GM12878 (cell line): Measurements from ENCODE around the gene SNRPA. TPM values are rescaled to one million over a fixed set of nuclear protein-coding genes. Genes with fewer than 3 reads are reported as not detected.

Experiments
- ATAC-seq: fragments of 200-7000 bp; cut with Tn5 transposase; 3 replicates; pipeline ENCODE4 v1.9.1; 2020; ENCODE audit warnings: mild to moderate bottlenecking, moderate library complexity
- BruUV-seq: library from RNA; stranded (reverse); fragments of 400-500 nt; replicated peaks from 2 replicates; lab custom pipeline; 2021; lab: Mats Ljungman, UMichigan
- CTCF ChIA-PET: fragments of 300-600 bp; sonication (Branson Sonifier 250); formaldehyde crosslinking; extraction: SDS; loops from one replicate; lab custom pipeline; 2021; ENCODE audit warnings: inconsistent platforms; lab: Yijun Ruan, JAX
- POLR2A ChIA-PET: fragments of 350-600 bp; formaldehyde crosslinking; extraction: SDS; loops from one replicate; lab custom pipeline; 2021; ENCODE audit warnings: inconsistent platforms; lab: Charles Lee
- RAD21 ChIA-PET: fragments of 300-600 bp; sonication (Branson Sonifier 250); formaldehyde crosslinking; loops from one replicate; lab custom pipeline; 2023; ENCODE audit warnings: antibody characterized with exemption; ENCODE audit not compliant: unreplicated experiment; lab: Charles Lee
- SMC1A ChIA-PET: fragments of 300-600 bp; sonication (Branson Sonifier 250); formaldehyde crosslinking; loops from one replicate; lab custom pipeline; 2023; ENCODE audit not compliant: unreplicated experiment, uncharacterized antibody; lab: Charles Lee
- DNase-seq: peaks from one replicate; pipeline ENCODE4 v3.0.0-alpha.2; 2011; ENCODE audit warnings: low read depth, low spot score
- FAIRE-seq: peaks from 3 replicates; lab custom pipeline; 2011; peaks lifted over from hg19 to GRCh38; lab: Jason Lieb, UNC
- H2AFZ ChIP-seq: 2 replicates; pipeline ENCODE4 v1.6.0; 2011; ENCODE audit warnings: low read depth, low read length, control low read depth; ENCODE audit not compliant: control insufficient read depth
- H3K27ac ChIP-seq: 2 replicates; pipeline ENCODE4 v1.5.1; 2011; ENCODE audit warnings: control low read depth; ENCODE audit not compliant: control insufficient read depth, insufficient read depth
- H3K27me3 ChIP-seq, 2 experiments: replicated peaks in 1 of 2; 2 replicates each; pipeline versions ENCODE4 v1.6.0 to v1.6.1; 2011; ENCODE audit warnings: low read length in 1 of 2; ENCODE audit not compliant: control insufficient read depth in 2 of 2, insufficient read depth in 2 of 2
- H3K36me3 ChIP-seq, 2 experiments: 2 replicates each; pipeline ENCODE4 v1.5.1; 2011; ENCODE audit warnings: low read length in 1 of 2; ENCODE audit not compliant: control insufficient read depth in 2 of 2, insufficient read depth in 2 of 2
- H3K4me1 ChIP-seq: 2 replicates; pipeline ENCODE4 v1.6.1; 2011; ENCODE audit warnings: mild to moderate bottlenecking, low read length, moderate library complexity, mixed read lengths; ENCODE audit not compliant: control insufficient read depth, insufficient read depth
- H3K4me2 ChIP-seq: 2 replicates; pipeline ENCODE4 v1.6.0; 2011; ENCODE audit warnings: control low read depth; ENCODE audit not compliant: control insufficient read depth, insufficient read depth
- H3K4me3 ChIP-seq: fragments of 200-600 bp; sonication (generic); 2 replicates; pipeline ENCODE4 v1.5.1; 2016
- H3K79me2 ChIP-seq: 2 replicates; pipeline ENCODE4 v1.6.0; 2011; ENCODE audit warnings: low read length; ENCODE audit not compliant: control insufficient read depth, insufficient read depth
- H3K9ac ChIP-seq: 2 replicates; pipeline ENCODE4 v1.8.0; 2011; ENCODE audit warnings: low read length, control low read depth, mixed read lengths; ENCODE audit not compliant: control insufficient read depth, insufficient read depth
- H3K9me3 ChIP-seq: replicated peaks from 3 replicates; pipeline ENCODE4 v1.5.1; 2011; ENCODE audit warnings: mild to moderate bottlenecking, low read length; ENCODE audit not compliant: control insufficient read depth, insufficient read depth
- H4K20me1 ChIP-seq: 2 replicates; pipeline ENCODE4 v1.6.0; 2011; ENCODE audit not compliant: control insufficient read depth, insufficient read depth
- IKZF1 ChIP-seq: fragments of 450-650 bp; conservative IDR thresholded peaks from 2 replicates; pipeline ENCODE4 v1.6.1; 2017; ENCODE audit warnings: antibody characterized with exemption, mild to moderate bottlenecking
- MLLT1 ChIP-seq: fragments of 450-650 bp; IDR thresholded peaks from 2 replicates; pipeline ENCODE4 v1.6.1; 2016; ENCODE audit warnings: mild to moderate bottlenecking
- NRF1 ChIP-seq: conservative IDR thresholded peaks from 2 replicates; pipeline ENCODE4 v1.6.1; 2011; ENCODE audit warnings: mild to moderate bottlenecking, low read depth, low read length, improper control_type of control experiment
- SKIL ChIP-seq: fragments of 450-650 bp; IDR thresholded peaks from 2 replicates; pipeline ENCODE4 v1.6.1; 2017; ENCODE audit warnings: mild to moderate bottlenecking, low read depth, inconsistent platforms; ENCODE audit not compliant: poor library complexity, severe bottlenecking
- YY1 ChIP-seq: IDR thresholded peaks from 2 replicates; pipeline ENCODE4 v1.6.1; 2011; ENCODE audit warnings: low read depth, mild to moderate bottlenecking, low read length
- WGBS: methylation state at CpG from one replicate; pipeline ENCODE4 v1.1.6; 2016; ENCODE audit warnings: low lambda C conversion rate; ENCODE audit not compliant: insufficient replicate concordance, insufficient coverage; ENCODE audit errors: missing lambda C conversion rate; 5-methylcytosine and 5-hydroxymethylcytosine counted together
- in situ Hi-C: fragments of 300-500 bp; cut with MboI; formaldehyde crosslinking; loops from 9 replicates; pipeline ENCODE4 v1.14.3; 2018; ENCODE audit warnings: mixed read lengths
- intact Hi-C: fragments of 100-400 bp; cut with micrococcal nuclease; formaldehyde crosslinking; loops from one replicate; pipeline ENCODE4 v1.14.2; 2022; ENCODE audit not compliant: unreplicated experiment
- polyA plus RNA-seq, 11 experiments: library from polyadenylated mRNA; depleted of rRNA in 4 of 11; unstranded in 6 of 11; stranded (reverse) in 5 of 11; fragments of >200 nt; fragmentation: Nextera tagmentation in 4 of 11; fragmentation: Illumina TruSeq in 1 of 11; extraction: Ambion mirVana in 4 of 11; extraction: Trizol in 1 of 11; gene quantifications; 1 replicate in 1 of 11; 2 replicates in 10 of 11; pipeline versions ENCODE4 v1.2.1 to v1.2.3, GENCODE V29; 2011 to 2016; ENCODE audit warnings: inconsistent platforms in 2 of 11, missing spikeins in 2 of 11, low read depth in 1 of 11
- total RNA-seq, 4 experiments: library from RNA; depleted of rRNA in 3 of 4; stranded (reverse); fragments of >200 nt in 3 of 4; fragmentation: Illumina TruSeq in 1 of 4; extraction: Trizol in 1 of 4; gene quantifications; 2 replicates each; pipeline versions ENCODE4 v1.2.1 to v1.2.3, GENCODE V29; 2013 to 2021

SNRPA gene
- total and polyA plus RNA-seq, 10 of the 15 experiments (the other 5 are each of a cell fraction or from before 2014, with no cell fraction given), result 14.8 to 299 (median 202) TPM

- WGBS, result 47% methylated on average over 10 of the region's 11 CpGs
- ChIA-PET POLR2A (interaction anchor here (0.6 to 9.5 kb wide), 7 partner anchors 15 to 134 kb away, joined by 3 to 331 read pairs (median 4); partner anchors contain the start of genes COQ8B, EGLN2, ITPKC and MIA), CTCF (interaction anchor here (2.1 to 9.0 kb wide), 2 partner anchors 14 to 21 kb away, joined by 8 to 72 read pairs; partner anchors contain the start of gene RAB4B), SMC1A (interaction anchor here (0.6 to 13.2 kb wide), 4 partner anchors 17 to 468 kb away, joined by 3 to 256 read pairs (median 3); partner anchors contain the start of genes MIA and RAB4B), RAD21 (interaction anchor here (2.0 to 16.3 kb wide), 3 partner anchors 20 to 93 kb away, joined by 8 to 291 read pairs (median 10); partner anchors contain the start of genes MIA and RAB4B)
- in situ Hi-C loops (no loop called here), intact Hi-C loops (no loop called here)
- Histone ChIP-seq H2AFZ (no peak overlapping the region), H3K4me1 (peaks cover 19% of the 10 kb centered on the region), H4K20me1 (peaks cover 14% of the 10 kb centered on the region), H3K9me3 (no peaks in the 10 kb centered on the region), H3K36me3 (peaks cover 21 to 44% of the 10 kb centered on the region in 2 experiments), H3K4me3 (peak overlapping the region; percentile 22), H3K27ac (no peak overlapping the region), H3K27me3 (no peaks in the 10 kb centered on the region), H3K79me2 (peaks cover 68% of the 10 kb centered on the region), H3K9ac (no peak overlapping the region), H3K4me2 (peak overlapping the region; percentile 95)
- ATAC-seq, result no peak
- TF ChIP-seq IKZF1, result peak; percentile 21; the same call in 1 of the 2 replicates
- TF ChIP-seq SKIL, result no peak
- TF ChIP-seq MLLT1, result 0 out of 2 replicates have a peak, but pooled peaks have one; percentile 20
- TF ChIP-seq YY1, result no peak
- TF ChIP-seq NRF1, result no peak
- DNase-seq, result no peak
- BruUV-seq, result no TSS peak
- no peak for FAIRE-seq
These were observed 5.6 kb downstream of the SNRPA start for GRCh38 chr19:40756502-40757110.
